ENCODE results near the gene SLC29A2.

DNA sequence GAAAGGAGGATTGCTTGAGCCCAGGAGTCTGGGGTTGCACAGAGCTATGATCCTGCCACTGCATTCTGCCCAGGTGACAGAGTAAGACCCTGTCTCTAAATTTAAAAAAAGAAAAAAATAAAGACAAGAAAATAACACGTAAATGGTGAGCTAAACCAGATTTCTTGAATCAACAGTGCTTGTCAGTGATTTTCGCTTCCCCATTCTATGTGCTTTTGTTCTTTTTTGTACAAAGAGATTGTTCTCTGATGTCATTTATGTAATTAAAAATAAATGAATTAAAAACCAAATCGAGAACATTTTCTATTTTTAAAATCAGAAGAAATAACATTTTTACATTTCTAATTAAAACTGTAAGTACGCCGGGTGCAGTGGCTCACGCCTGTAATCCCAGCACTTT lies 19.8 kb upstream of the SLC29A2 start:
- TF ChIP-seq, protein P1, sequence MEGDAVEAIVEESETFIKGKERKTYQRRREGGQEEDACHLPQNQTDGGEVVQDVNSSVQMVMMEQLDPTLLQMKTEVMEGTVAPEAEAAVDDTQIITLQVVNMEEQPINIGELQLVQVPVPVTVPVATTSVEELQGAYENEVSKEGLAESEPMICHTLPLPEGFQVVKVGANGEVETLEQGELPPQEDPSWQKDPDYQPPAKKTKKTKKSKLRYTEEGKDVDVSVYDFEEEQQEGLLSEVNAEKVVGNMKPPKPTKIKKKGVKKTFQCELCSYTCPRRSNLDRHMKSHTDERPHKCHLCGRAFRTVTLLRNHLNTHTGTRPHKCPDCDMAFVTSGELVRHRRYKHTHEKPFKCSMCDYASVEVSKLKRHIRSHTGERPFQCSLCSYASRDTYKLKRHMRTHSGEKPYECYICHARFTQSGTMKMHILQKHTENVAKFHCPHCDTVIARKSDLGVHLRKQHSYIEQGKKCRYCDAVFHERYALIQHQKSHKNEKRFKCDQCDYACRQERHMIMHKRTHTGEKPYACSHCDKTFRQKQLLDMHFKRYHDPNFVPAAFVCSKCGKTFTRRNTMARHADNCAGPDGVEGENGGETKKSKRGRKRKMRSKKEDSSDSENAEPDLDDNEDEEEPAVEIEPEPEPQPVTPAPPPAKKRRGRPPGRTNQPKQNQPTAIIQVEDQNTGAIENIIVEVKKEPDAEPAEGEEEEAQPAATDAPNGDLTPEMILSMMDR (IDR thresholded peaks at IDR 0.05; ENCODE audit: low read depth, low read length) = no peak
- TF ChIP-seq POLR2A (IDR thresholded peaks at IDR 0.05; ENCODE audit: extremely low read depth, insufficient read length) (no peak), MYC (IDR thresholded peaks at IDR 0.05; ENCODE audit: low read depth, low read length) (no peak)
- TF ChIP-seq, protein P2, sequence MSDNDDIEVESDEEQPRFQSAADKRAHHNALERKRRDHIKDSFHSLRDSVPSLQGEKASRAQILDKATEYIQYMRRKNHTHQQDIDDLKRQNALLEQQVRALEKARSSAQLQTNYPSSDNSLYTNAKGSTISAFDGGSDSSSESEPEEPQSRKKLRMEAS (IDR thresholded peaks at IDR 0.05; ENCODE audit: low read depth, low read length) = no peak

Measured in NB4 (cell line).